Measurements from ENCODE around the gene PITPNC1.

PITPNC1 gene

DNA sequence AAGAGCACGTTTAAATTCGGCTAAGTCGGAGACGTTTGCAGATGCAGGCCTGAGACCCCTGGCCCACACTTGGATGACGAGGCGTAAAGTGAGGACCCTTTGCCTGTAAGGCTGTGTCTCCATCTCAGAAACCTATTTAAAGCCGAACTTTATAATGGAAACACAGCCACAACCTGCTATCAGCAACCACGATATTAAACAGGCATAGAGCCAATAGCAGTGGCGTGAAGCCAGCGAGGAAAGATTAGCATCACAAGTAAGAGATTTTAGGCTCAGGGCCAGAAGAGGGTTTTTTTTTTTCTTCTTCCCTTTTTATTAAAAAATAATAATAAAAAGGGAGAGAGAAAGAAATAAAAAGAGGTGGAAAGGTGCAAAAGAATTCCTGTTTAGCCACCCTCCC, 229.4 kb downstream of the PITPNC1 start:
- intact Hi-C loops (cut with DNase I; ENCODE audit: low total_unique reads) = no loop called here
- Histone ChIP-seq H3K36me3 (no peaks in the 10 kb centered on the region), H3K27me3 (no peaks in the 10 kb centered on the region), H3K4me1 (peaks cover 0 to 10% (median 0%) of the 10 kb centered on the region in 4 donors), H3K4me3 (no peak overlapping the region), H3K9me3 (no peaks in the 10 kb centered on the region), H3K27ac (no peak overlapping the region)
- DNase-seq = peak in 1 of 2 donors; percentile 24
- TF ChIP-seq, protein P1, sequence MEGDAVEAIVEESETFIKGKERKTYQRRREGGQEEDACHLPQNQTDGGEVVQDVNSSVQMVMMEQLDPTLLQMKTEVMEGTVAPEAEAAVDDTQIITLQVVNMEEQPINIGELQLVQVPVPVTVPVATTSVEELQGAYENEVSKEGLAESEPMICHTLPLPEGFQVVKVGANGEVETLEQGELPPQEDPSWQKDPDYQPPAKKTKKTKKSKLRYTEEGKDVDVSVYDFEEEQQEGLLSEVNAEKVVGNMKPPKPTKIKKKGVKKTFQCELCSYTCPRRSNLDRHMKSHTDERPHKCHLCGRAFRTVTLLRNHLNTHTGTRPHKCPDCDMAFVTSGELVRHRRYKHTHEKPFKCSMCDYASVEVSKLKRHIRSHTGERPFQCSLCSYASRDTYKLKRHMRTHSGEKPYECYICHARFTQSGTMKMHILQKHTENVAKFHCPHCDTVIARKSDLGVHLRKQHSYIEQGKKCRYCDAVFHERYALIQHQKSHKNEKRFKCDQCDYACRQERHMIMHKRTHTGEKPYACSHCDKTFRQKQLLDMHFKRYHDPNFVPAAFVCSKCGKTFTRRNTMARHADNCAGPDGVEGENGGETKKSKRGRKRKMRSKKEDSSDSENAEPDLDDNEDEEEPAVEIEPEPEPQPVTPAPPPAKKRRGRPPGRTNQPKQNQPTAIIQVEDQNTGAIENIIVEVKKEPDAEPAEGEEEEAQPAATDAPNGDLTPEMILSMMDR (IDR thresholded peaks at IDR 0.05) = no peak

DNA sequence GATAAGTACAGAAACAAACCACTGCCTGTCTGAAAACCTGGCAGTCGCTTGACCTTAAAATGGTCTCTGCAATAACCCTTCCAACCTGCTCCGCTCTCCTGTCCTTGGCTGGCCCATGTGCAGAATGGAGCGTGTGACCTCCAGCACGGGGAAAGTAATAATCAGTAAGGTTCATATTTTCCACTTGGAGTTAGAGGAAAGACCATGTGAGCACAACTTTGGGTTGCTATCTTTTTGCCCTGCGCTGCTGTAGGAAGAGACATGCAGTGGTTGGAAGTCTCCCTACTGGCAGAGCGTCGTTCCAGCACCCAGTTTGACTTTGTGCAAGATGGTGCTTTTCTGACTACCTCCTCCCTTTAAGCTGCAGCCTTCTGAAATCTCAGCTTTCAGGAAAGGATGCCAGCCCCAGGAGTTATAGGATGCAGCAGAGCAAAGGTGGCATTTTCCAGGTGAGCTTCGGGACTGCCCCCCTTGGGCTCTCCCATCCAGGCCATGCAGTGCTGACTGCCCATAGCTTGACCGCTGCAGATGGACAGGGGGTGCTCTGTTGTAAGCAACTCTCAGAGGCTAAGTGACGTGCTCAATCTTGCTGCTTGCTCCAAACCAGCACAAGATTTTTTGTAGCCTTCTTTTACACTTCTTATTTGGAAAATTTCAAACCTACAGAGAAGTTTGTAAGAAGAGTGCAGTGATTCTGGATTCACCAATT, 230.0 kb downstream of the PITPNC1 start:
- TF ChIP-seq, protein P1 (IDR thresholded peaks at IDR 0.05) = no peak
- intact Hi-C loops (cut with DNase I; ENCODE audit: low total_unique reads) = no loop called here

GRCh38 chr17:67610061-67610460, 233.0 kb downstream of the PITPNC1 start:
- intact Hi-C loops (cut with DNase I; ENCODE audit: low total_unique reads) = no loop called here
- no peaks in the 10 kb centered on the region for H3K27me3 ChIP-seq

More for the DNA sequence above, 230.0 kb downstream of the PITPNC1 start:
- H3K4me1 ChIP-seq = peaks cover 0 to 10% (median 0%) of the 10 kb centered on the region in 4 donors
- DNase-seq = no peak
- no peaks in the 10 kb centered on the region for H3K27me3 ChIP-seq
- no peaks in the 10 kb centered on the region for H3K9me3 ChIP-seq
- no peaks in the 10 kb centered on the region for H3K36me3 ChIP-seq
- no peak overlapping the region for H3K27ac ChIP-seq
- H3K4me3 ChIP-seq = no peak overlapping the region

GRCh38 chr17:67613961-67614360, 236.9 kb downstream of the PITPNC1 start:
- no peak overlapping the region for H3K4me3 ChIP-seq

More at GRCh38 chr17:67610061-67610460, 233.0 kb downstream of the PITPNC1 start:
- no peak for DNase-seq
- H3K27ac ChIP-seq = no peak overlapping the region
- H3K9me3 ChIP-seq = no peaks in the 10 kb centered on the region
- no peaks in the 10 kb centered on the region for H3K36me3 ChIP-seq
- H3K4me3 ChIP-seq = no peak overlapping the region
- H3K4me1 ChIP-seq = peaks cover 0 to 5% (median 0%) of the 10 kb centered on the region in 4 donors
- TF ChIP-seq, protein P1 (IDR thresholded peaks at IDR 0.05) = no peak

GRCh38 chr17:67615011-67615561, 238.0 kb downstream of the PITPNC1 start:
- Histone ChIP-seq H3K27me3 (no peaks in the 10 kb centered on the region), H3K4me3 (no peak overlapping the region), H3K9me3 (no peaks in the 10 kb centered on the region), H3K4me1 (no peaks in the 10 kb centered on the region), H3K36me3 (no peaks in the 10 kb centered on the region), H3K27ac (no peak overlapping the region)
- peak in 1 of 2 donors; percentile 56 for DNase-seq
- TF ChIP-seq, protein P1 (IDR thresholded peaks at IDR 0.05) = no peak
- intact Hi-C loops (cut with DNase I; ENCODE audit: low total_unique reads) = no loop called here

More at GRCh38 chr17:67613961-67614360, 236.9 kb downstream of the PITPNC1 start:
- DNase-seq = peak in 1 of 2 donors; percentile 1
- Histone ChIP-seq H3K9me3 (no peaks in the 10 kb centered on the region), H3K27me3 (no peaks in the 10 kb centered on the region), H3K27ac (no peak overlapping the region), H3K4me1 (no peaks in the 10 kb centered on the region), H3K36me3 (no peaks in the 10 kb centered on the region)
- intact Hi-C loops (cut with DNase I; ENCODE audit: low total_unique reads) = no loop called here
- TF ChIP-seq, protein P1 (IDR thresholded peaks at IDR 0.05) = no peak
